ENCODE measurements around the gene IL17C. TPM values are rescaled to one million over a fixed set of nuclear protein-coding genes. Genes with fewer than 3 reads are reported as not detected.

Gene IL17C
- total and polyA plus RNA-seq, 2 of the 8 experiments (the other 6 are each of a cell fraction or from before 2014, with no cell fraction given): 1.1 to 1.9 TPM

DNA sequence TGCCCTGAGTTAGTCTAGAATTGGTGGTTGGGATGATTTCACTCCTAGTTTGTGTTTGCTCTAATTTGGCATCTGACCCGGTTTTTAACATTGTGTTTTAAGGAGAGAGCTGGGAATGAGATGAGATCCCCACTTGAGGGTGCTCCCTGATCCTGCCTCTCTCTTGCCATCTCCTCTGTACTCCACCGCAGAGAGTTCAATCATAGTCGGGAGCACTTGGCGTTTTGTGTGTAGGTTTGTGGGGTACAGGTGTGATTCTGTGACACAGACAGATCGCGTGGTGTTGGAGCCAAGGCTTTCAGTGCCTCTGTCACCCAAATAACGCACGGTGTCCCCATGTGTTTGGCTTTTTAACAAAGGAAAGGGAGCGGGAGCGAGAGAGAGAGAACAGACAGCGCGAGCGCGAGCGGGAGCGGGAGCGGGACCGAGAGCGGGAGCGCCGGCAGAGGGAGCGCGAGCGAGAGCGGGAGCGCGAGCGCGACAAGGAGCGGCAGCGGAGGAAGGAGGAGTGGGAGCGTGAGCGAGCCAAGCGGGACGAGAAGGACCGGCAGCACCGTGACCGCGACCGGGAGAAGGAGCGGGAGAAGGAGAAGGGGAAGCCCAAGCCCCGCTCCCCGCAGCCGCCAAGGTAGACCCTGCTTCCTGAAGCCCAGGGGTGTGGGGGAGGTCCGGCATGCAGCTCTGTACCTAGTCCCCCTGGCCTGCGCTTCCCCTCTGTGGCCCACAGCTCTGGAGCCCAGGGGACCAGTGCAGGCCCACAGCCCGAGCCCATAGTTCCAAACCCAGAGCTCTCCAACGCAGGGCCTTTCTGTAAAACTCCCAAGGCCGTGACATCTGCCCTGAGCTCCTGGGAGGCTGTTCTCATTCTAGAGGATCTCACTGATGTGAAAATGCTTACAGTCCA, 27.2 kb upstream of the IL17C start (continued):
- TF ChIP-seq NRF1 (IDR thresholded peaks at IDR 0.05; ENCODE audit: low read depth, low read length) (no peak), TEAD4 (IDR thresholded peaks at IDR 0.05; ENCODE audit: low read depth, low read length) (no peak), SIRT6 (IDR thresholded peaks at IDR 0.05; ENCODE audit: low read length) (no peak), ZNF274 (IDR thresholded peaks at IDR 0.05; ENCODE audit: borderline replicate concordance, extremely low read depth, low read length) (no peak), RAD21 (IDR thresholded peaks at IDR 0.05 in 1 of 2, conservative IDR thresholded peaks at IDR 0.05 in 1 of 2; ENCODE audit: low read depth in 2 of 2, low read length in 2 of 2) (no peak; a peak in 1 of 4 replicates), RNF2 (IDR thresholded peaks at IDR 0.05; ENCODE audit: borderline replicate concordance, low read depth, low read length, missing control alignments, poor library complexity, severe bottlenecking) (no peak), BRCA1 (IDR thresholded peaks at IDR 0.05; ENCODE audit: low read depth, low read length) (peak; percentile 58), NANOG (IDR thresholded peaks at IDR 0.05; ENCODE audit: insufficient read depth, low read depth, low read length, poor library complexity, severe bottlenecking) (no peak), TAF1 (IDR thresholded peaks at IDR 0.05; ENCODE audit: low read depth, low read length) (no peak), KDM4A (IDR thresholded peaks at IDR 0.05; ENCODE audit: low read depth, low read length, severe bottlenecking) (no peak), POU5F1 (IDR thresholded peaks at IDR 0.05; ENCODE audit: low read depth, low read length) (no peak), SRF (IDR thresholded peaks at IDR 0.05; ENCODE audit: low read depth, low read length) (no peak), CHD2 (IDR thresholded peaks at IDR 0.05; ENCODE audit: low read length) (peak; percentile 78; the same call in 1 of the 2 replicates), CHD1 (IDR thresholded peaks at IDR 0.05; ENCODE audit: low read depth, low read length) (no peak), MAX (IDR thresholded peaks at IDR 0.05) (peak; percentile 52; the same call in 1 of the 2 replicates), KDM1A (IDR thresholded peaks at IDR 0.05; ENCODE audit: borderline replicate concordance, low read length) (0 out of 2 replicates have a peak, but pooled peaks have one; percentile 27), HDAC6 (IDR thresholded peaks at IDR 0.05; ENCODE audit: low read depth, low read length) (no peak), GABPA (IDR thresholded peaks at IDR 0.05; ENCODE audit: borderline replicate concordance, insufficient read depth, low read length) (peak; percentile 79; the same call in 1 of the 2 replicates), YY1 (IDR thresholded peaks at IDR 0.05; ENCODE audit: low read depth, low read length) (no peak), RFX5 (IDR thresholded peaks at IDR 0.05; ENCODE audit: borderline replicate concordance, low read depth, low read length) (no peak), SP2 (IDR thresholded peaks at IDR 0.05; ENCODE audit: low read length) (no peak), EZH2 (IDR thresholded peaks at IDR 0.05; ENCODE audit: low read depth, low read length, severe bottlenecking) (no peak), RXRA (IDR thresholded peaks at IDR 0.05; ENCODE audit: insufficient read depth, low read depth, low read length) (no peak), CREB1 (IDR thresholded peaks at IDR 0.05) (no peak)

Measured in H1 (cell line).